Left lobe of liver (tissue), 2 donors: ENCODE measurements around the gene MGME1. TPM values are rescaled to one million over a fixed set of nuclear protein-coding genes. Genes with fewer than 3 reads are reported as not detected.

ENCODE experiments used
- ATAC-seq: fragments of 200-7000 bp; cut with Tn5 transposase; one replicate; pipeline ENCODE4 v1.9.1; 2020; ENCODE audit warnings: mild to moderate bottlenecking, moderate library complexity
- DNase-seq: peaks from one replicate; pipeline ENCODE4 v3.0.0-alpha.2; 2020; ENCODE audit warnings: low spot score
- total RNA-seq: library from RNA; stranded (reverse); gene quantifications from one replicate; pipeline ENCODE4 v1.2.1, GENCODE V29; 2021
- donor health status: DM: no; HTN: no; CAD: no; lungs with moderate emphysema.
- donor health status: DM: no; HTN: yes; CAD: no.

The MGME1 gene
- total RNA-seq, 1 donor from 2014 or later = 5.7 TPM

DNA sequence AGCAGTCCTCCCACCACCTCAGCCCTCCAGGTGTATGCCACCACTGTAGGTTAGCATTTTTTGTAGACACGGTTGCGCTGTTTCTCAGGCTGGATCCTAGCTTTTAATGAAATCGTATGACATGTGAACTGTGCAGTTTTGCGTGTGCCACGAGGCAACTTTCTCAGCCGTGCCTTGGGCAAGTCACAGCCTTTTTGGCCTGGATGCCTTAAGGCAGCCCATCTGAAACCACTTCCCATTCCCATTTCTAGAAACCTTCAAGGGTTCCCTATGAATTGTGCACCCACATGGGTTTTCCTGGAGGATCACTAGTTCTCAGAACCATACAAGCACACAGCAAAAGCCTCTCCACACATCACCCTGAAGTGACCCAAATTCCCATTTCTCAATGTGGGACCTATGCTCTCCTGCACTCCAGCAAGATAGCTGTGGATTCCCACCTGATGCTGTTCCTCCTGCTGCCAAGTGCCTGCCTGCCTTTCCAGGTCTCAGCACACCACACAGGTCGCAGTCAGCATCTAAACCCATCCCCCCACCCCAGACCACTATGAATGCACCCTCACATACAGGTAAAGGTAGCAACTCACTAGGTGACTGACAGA, 29.1 kb upstream of the MGME1 start:
- peak; percentile 25 for ATAC-seq
- no peak for DNase-seq

DNA sequence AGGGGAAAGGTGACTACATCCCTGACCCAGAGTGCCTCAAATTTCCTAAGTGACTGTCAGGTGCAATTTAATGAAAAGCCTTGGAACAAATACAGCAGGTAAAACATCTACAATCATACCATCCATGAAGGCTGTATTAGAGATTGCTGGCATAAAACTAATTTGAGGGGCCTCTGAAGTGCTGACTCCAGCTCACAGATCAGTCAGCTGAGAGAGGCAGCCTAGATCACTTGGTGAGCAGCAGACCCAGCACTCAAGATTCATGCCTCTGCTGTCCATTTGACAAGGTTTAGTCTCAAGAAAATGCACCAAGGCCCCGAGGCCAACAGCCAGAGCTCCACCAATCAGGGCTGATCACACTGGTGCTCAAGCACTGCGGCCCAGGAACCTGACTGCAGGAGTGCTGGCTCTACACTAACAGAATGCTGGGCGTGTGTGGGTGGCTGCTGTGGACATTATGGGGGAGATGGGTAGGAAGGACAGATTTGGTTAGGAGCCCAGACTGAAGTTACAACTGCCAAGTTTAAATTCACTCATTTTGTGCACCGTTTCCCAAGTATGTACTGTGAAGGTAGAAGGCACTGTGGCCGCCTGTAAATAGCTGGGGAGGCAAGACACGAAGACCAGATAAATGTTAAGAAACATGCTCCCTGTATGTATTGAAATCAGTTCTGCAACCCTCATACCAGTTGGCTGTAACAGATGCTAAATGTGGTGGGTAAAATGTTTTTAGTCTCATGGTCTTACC, 28.4 kb upstream of the MGME1 start:
- ATAC-seq = peak; percentile 43
- DNase-seq = no peak

GRCh38 chr20:17941087-17941825, 27.6 kb upstream of the MGME1 start:
- no peak for DNase-seq
- ATAC-seq = no peak

GRCh38 chr20:17941826-17942196, 27.0 kb upstream of the MGME1 start:
- ATAC-seq (no peak), DNase-seq (no peak)

DNA sequence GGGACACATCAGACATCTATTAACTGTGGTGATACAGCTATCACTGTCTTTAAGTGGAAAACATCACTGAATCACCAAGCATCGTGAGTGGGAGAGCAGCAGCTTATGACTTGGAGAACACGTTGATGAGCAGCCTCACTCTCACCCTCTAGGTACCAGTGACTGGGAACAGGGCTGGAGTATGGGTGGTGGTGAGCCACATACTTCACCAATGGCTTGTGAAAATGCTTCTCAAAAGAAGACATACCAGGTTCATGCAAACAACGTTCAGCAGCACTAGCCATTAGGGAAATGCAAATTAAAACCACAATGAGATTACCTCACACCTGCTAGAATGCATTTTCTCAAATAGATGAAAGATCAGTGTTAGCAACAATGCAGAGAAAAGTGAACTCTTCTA, 25.5 kb upstream of the MGME1 start:
- DNase-seq (no peak), ATAC-seq (no peak)

- ATAC-seq = no peak
- no peak for DNase-seq
These were observed 23.9 kb upstream of the MGME1 start for GRCh38 chr20:17944854-17945474.

- ATAC-seq (no peak), DNase-seq (no peak)
These were observed 22.8 kb upstream of the MGME1 start for GRCh38 chr20:17946040-17946439.

DNA sequence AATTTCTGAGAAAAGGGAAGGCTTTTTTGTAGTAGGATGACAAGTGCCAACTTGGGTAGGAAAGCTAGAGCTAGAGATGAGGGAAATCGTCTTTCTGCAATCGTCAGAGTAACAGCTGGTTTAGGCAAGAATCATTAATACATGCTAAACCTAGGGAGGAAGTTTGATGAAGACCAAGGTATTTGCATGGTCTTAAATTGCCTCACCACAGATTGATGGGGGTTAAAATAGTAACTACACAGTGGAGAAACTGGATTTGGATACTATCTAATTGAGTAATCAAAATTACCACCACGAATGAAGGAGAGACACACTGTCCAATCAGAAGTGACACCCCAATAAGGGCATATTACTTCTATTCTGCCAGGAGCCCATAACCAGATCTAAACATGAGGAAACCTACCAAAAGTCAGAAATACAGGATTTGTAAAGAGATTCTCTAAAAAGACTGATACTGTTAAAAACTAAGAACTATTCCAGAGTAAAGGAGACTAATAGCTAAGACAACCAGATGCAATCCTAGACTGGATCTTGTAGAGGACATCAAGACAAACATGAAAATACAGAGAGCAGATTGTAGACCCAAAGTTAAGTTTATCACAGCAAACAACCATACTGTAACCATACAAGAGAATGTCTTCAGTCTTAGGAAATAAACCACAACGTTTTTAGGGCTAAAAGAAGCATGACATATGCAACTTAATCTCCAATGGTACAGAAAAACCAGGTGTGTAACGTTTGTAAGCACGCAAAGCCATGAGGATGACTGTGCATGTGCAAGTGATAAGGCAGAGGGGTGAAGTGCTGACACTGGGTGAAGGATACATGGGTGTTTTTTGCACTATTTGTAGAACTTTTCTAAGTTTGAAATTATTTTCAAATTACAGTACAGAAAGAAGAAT, 22.0 kb upstream of the MGME1 start:
- ATAC-seq (no peak), DNase-seq (no peak)

GRCh38 chr20:17947474-17947815, 21.4 kb upstream of the MGME1 start:
- DNase-seq (no peak), ATAC-seq (peak; percentile 65)

DNA sequence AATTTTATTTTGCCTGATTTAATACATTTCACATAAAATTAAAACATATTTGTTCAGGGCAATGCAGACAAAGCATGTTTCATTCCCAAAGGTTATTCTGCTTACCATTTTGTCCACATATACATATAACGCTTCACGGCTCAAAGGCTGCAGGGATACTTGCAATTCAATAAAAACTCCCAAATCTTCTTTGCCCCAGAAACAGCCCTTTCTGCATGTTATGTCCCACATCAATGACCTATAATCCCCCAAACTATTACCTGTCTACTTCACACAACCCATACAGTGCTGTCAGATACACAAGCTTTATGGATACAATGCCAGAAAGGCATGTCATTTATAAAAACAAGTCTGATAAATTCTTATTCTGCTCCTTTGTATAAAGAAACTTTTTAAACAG, 20.4 kb upstream of the MGME1 start:
- ATAC-seq (no peak), DNase-seq (no peak)

GRCh38 chr20:17949899-17950298, 18.9 kb upstream of the MGME1 start:
- ATAC-seq (no peak), DNase-seq (no peak)

GRCh38 chr20:17950670-17951069, 18.1 kb upstream of the MGME1 start:
- DNase-seq = no peak
- no peak for ATAC-seq

DNA sequence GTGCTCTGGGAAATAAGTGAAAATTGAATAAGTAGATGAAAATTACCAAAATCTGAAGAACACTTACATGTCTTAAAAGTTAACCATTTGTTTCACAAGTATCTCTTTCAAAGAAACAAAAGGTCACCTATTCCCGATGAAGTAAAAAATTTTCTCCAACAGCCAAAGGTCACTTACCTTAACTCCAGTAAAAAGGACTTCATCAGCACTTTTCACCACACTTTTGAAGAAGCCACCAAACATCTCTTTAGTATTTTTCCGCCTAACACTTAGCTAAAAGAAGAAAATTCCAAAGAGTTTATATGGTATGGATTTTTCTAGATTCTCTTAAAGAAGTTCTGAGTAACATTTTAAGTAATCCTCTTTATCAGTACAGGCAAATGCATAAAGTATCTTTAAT, 17.5 kb upstream of the MGME1 start:
- no peak for ATAC-seq

DNA sequence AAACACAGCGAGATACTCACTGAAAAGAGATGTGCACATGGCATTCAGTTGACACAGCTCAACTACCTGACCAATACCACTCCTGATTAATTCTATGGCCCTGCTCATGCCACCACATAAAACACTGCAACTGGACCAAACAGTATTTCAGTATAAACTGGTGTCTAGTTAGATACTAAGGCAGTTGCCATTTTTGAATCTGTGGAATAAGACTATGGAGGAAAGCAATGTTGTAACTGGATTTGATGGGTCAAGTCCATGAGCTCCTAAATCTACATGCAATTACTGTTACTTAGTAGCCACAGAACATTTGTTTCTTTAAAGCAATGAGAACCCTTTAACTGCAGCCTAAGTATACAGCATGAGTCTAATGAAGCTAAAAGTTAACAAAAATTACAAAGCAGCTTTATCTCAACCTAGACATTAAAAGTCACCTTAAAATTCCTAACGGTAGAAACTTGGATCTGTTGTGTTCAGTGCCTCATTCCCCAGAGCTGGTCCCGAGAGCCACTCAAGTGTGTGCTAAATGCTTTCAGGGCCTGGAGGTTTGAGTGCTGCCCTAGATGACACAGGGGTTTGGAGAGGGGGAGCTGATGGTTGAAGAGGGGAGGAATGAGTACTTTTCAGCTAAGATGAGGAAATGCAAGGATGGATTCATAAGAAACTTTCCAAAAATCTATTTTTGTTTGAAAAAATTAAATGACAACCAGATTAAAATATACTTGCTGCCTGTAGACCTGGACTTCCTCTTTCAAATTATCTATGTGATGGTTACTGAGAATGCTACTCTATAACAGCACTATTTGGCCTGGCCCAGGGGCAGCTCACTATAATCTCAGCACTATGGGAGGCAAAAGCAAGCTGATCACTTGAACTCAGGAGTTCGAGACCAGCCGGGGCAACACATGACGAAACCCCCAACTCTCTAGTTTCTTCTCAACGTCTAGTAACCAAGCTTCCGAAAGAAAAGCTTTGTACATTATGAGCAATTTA, 15.8 kb upstream of the MGME1 start:
- DNase-seq (no peak), ATAC-seq (no peak)

More for the DNA sequence above, 17.5 kb upstream of the MGME1 start:
- no peak for DNase-seq

- DNase-seq (no peak), ATAC-seq (no peak)
These were observed 14.9 kb upstream of the MGME1 start for GRCh38 chr20:17953935-17954334.

DNA sequence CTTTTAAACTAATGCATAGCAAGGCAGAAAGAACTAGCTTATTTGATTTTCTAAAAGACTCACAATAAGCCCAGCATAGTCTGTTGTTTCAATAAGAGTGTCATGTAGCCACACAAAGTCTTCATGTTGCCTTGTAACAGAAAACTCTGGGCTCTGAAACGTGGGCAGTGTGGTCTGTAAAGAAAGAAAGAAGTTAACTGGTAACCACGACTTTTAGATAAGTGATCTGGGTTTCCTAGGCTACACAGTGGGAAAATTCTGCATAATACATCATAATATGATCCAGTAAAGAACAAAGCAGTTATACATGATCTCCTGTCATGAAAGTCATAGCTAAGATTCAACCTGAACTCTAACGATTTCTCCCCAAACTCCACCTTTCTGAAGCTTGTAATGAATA, 13.5 kb upstream of the MGME1 start:
- ATAC-seq (no peak), DNase-seq (no peak)

GRCh38 chr20:17956099-17956685, 12.6 kb upstream of the MGME1 start:
- DNase-seq = no peak

GRCh38 chr20:17957505-17958363, 11.1 kb upstream of the MGME1 start:
- ATAC-seq (no peak), DNase-seq (no peak)

More at GRCh38 chr20:17956099-17956685, 12.6 kb upstream of the MGME1 start:
- ATAC-seq = no peak
